ENCODE measurements around the gene EYA3.
"Not testable (repeated sequence)": the region's sequence is repeated elsewhere in the genome, so short reads cannot be mapped to it uniquely, and the experiment has no call there.

EYA3 gene

GRCh38 chr1:28028873-28029654 is 59.3 kb downstream of the EYA3 start:
- no peak for DNase-seq (ENCODE audit: low read depth)

GRCh38 chr1:28027660-28028059 is 60.8 kb downstream of the EYA3 start:
- DNase-seq (ENCODE audit: low read depth), result no peak

GRCh38 chr1:28027238-28027637 is 61.2 kb downstream of the EYA3 start:
- DNase-seq (ENCODE audit: low read depth), result no peak

- DNase-seq (ENCODE audit: low read depth), result no peak
These were observed 62.1 kb downstream of the EYA3 start for GRCh38 chr1:28026329-28026728.

- DNase-seq (ENCODE audit: low read depth), result no peak
These were observed 67.3 kb downstream of the EYA3 start for GRCh38 chr1:28021064-28021463.

GRCh38 chr1:28010969-28011368 is 77.4 kb downstream of the EYA3 start:
- DNase-seq (ENCODE audit: low read depth), result no peak

GRCh38 chr1:28003117-28003516 is 85.3 kb downstream of the EYA3 start:
- not testable (repeated sequence) for DNase-seq (ENCODE audit: low read depth)

GRCh38 chr1:28002600-28002999 is 85.8 kb downstream of the EYA3 start:
- DNase-seq (ENCODE audit: low read depth), result no peak

GRCh38 chr1:27999055-27999454 is 89.4 kb downstream of the EYA3 start:
- DNase-seq (ENCODE audit: low read depth), result no peak

GRCh38 chr1:27994526-27994925 is 93.9 kb downstream of the EYA3 start:
- DNase-seq (ENCODE audit: low read depth), result not testable (repeated sequence)

GRCh38 chr1:27994060-27994459 is 94.3 kb downstream of the EYA3 start:
- DNase-seq (ENCODE audit: low read depth), result peak; percentile 30

GRCh38 chr1:27993241-27993640 is 95.2 kb downstream of the EYA3 start:
- peak; percentile 8 for DNase-seq (ENCODE audit: low read depth)

- peak; percentile 32 for DNase-seq (ENCODE audit: low read depth)
These were observed 96.1 kb downstream of the EYA3 start for GRCh38 chr1:27992276-27992675.

GRCh38 chr1:27990920-27991537 is 97.4 kb downstream of the EYA3 start:
- DNase-seq (ENCODE audit: low read depth), result no peak

- DNase-seq (ENCODE audit: low read depth), result no peak
These were observed 107.3 kb downstream of the EYA3 start for GRCh38 chr1:27981145-27981544.

- no peak for DNase-seq (ENCODE audit: low read depth)
These were observed 108.1 kb downstream of the EYA3 start for GRCh38 chr1:27980216-27980845.

GRCh38 chr1:27979859-27980201 is 108.6 kb downstream of the EYA3 start:
- no peak for DNase-seq (ENCODE audit: low read depth)

GRCh38 chr1:27979151-27979858 is 109.1 kb downstream of the EYA3 start:
- peak; percentile 39 for DNase-seq (ENCODE audit: low read depth)

GRCh38 chr1:27974417-27974781 is 114.0 kb downstream of the EYA3 start:
- no peak for DNase-seq (ENCODE audit: low read depth)

GRCh38 chr1:27973771-27974416 is 114.5 kb downstream of the EYA3 start:
- DNase-seq (ENCODE audit: low read depth), result no peak

- no peak for DNase-seq (ENCODE audit: low read depth)
These were observed 116.3 kb downstream of the EYA3 start for GRCh38 chr1:27972141-27972540.

GRCh38 chr1:27971674-27972073 is 116.7 kb downstream of the EYA3 start:
- no peak for DNase-seq (ENCODE audit: low read depth)

Measured in CMK (cell line).